Measurements from ENCODE around the gene PCID2. TPM values are rescaled to one million over a fixed set of nuclear protein-coding genes. Genes with fewer than 3 reads are reported as not detected.

PCID2 gene
- total and polyA plus RNA-seq, 2 of the 13 experiments (the other 11 are each of a cell fraction or from before 2014, with no cell fraction given): 65.0 to 111 TPM

- TF ChIP-seq TOE1 (CRISPR knock-in tag; IDR thresholded peaks at IDR 0.05) (peak; percentile 48; the same call in 1 of the 2 replicates), SUZ12 (IDR thresholded peaks at IDR 0.05; ENCODE audit: low read depth, low read length) (no peak), SP4 (CRISPR knock-in tag; IDR thresholded peaks at IDR 0.05) (peak; percentile 80), TFE3 (CRISPR knock-in tag; IDR thresholded peaks at IDR 0.05) (peak; percentile 44), TIGD3 (CRISPR knock-in tag; IDR thresholded peaks at IDR 0.05; ENCODE audit: borderline replicate concordance) (no peak), ZNF44 (CRISPR knock-in tag; IDR thresholded peaks at IDR 0.05) (peak; percentile 90), CREB3 (CRISPR knock-in tag; IDR thresholded peaks at IDR 0.05) (peak; percentile 26; the same call in 1 of the 2 replicates), ZNF562 (CRISPR knock-in tag; IDR thresholded peaks at IDR 0.05; ENCODE audit: borderline replicate concordance) (no peak), CEBPG (CRISPR knock-in tag; IDR thresholded peaks at IDR 0.05) (peak; percentile 53), THAP8 (CRISPR knock-in tag; IDR thresholded peaks at IDR 0.05; ENCODE audit: borderline replicate concordance) (peak; percentile 95; the same call in 1 of the 2 replicates), SMYD3 (CRISPR knock-in tag; IDR thresholded peaks at IDR 0.05) (peak; percentile 91), ZKSCAN1 (IDR thresholded peaks at IDR 0.05; ENCODE audit: low read length) (no peak), ZNF362 (CRISPR knock-in tag; IDR thresholded peaks at IDR 0.05; ENCODE audit: borderline replicate concordance) (no peak; the same call in 1 of the 2 replicates), THAP9 (CRISPR knock-in tag; IDR thresholded peaks at IDR 0.05; ENCODE audit: borderline replicate concordance) (peak; percentile 87), ZNF800 (CRISPR knock-in tag; IDR thresholded peaks at IDR 0.05) (peak; percentile 75)
These were observed at the start of gene PCID2 (continued) for GRCh38 chr13:113208421-113209335.

Data from HepG2 (cell line).